HG03159 (cell line): ENCODE results near the gene LCAT.

Source experiments
- ATAC-seq: cut with Tn5 transposase; IDR thresholded peaks from one replicate; pipeline ENCODE4 v1.9.1; 2021; ENCODE audit warnings: mild to moderate bottlenecking, moderate library complexity; ENCODE audit not compliant: unreplicated experiment

Gene LCAT

GRCh38 chr16:67914758-67915495, 29.0 kb downstream of the LCAT start:
- ATAC-seq: no peak

GRCh38 chr16:67910158-67910557, 33.8 kb downstream of the LCAT start:
- ATAC-seq: no peak

GRCh38 chr16:67909056-67909742, 34.7 kb downstream of the LCAT start:
- ATAC-seq: no peak

GRCh38 chr16:67907397-67908180, 36.3 kb downstream of the LCAT start:
- no peak for ATAC-seq

GRCh38 chr16:67902831-67903230, 41.1 kb downstream of the LCAT start:
- ATAC-seq: no peak

GRCh38 chr16:67901734-67902133, 42.2 kb downstream of the LCAT start:
- no peak for ATAC-seq

- ATAC-seq: no peak
These were observed 46.7 kb downstream of the LCAT start for GRCh38 chr16:67897231-67897630.

GRCh38 chr16:67893743-67894399, 50.0 kb downstream of the LCAT start:
- no peak for ATAC-seq

- ATAC-seq: peak; percentile 90
These were observed 50.8 kb downstream of the LCAT start, which contains the start of gene PSKH1 for GRCh38 chr16:67892899-67893742. PSKH1 (plus strand) TSS chr16:67893254; CDS start chr16:67908750, 15,496 bp downstream.

GRCh38 chr16:67892375-67892774, 51.5 kb downstream of the LCAT start:
- no peak for ATAC-seq
